Chondrocyte (in vitro differentiated cells): ENCODE results near the gene TIMM17B. TPM values are rescaled to one million over a fixed set of nuclear protein-coding genes. Genes with fewer than 3 reads are reported as not detected.
"Not testable (repeated sequence)": the region's sequence is repeated elsewhere in the genome, so short reads cannot be mapped to it uniquely, and the experiment has no call there.

ENCODE experiments used
- DNase-seq: peaks from one replicate; pipeline ENCODE4 v3.0.0; 2021; ENCODE audit warnings: mixed read lengths, low spot score
- H3K27ac Mint-ChIP-seq: one replicate; pipeline ENCODE4 v1.8.0; 2021; ENCODE audit warnings: mild to moderate bottlenecking, moderate library complexity, mixed read lengths; ENCODE audit not compliant: unreplicated experiment
- H3K27me3 Mint-ChIP-seq: 2 replicates; pipeline ENCODE4 v1.8.0; 2021; ENCODE audit warnings: low read depth, mixed read lengths
- H3K36me3 Mint-ChIP-seq: 2 replicates; pipeline ENCODE4 v1.8.0; 2021; ENCODE audit warnings: low read depth, mixed read lengths
- H3K4me1 Mint-ChIP-seq: 2 replicates; pipeline ENCODE4 v1.8.0; 2021; ENCODE audit warnings: low read depth, mild to moderate bottlenecking, mixed read lengths
- H3K4me3 Mint-ChIP-seq: one replicate; pipeline ENCODE4 v1.8.0; 2021; ENCODE audit warnings: mild to moderate bottlenecking, moderate library complexity, mixed read lengths; ENCODE audit not compliant: unreplicated experiment
- H3K9me3 Mint-ChIP-seq: 2 replicates; pipeline ENCODE4 v1.8.0; 2021; ENCODE audit warnings: low read depth, mixed read lengths
- total RNA-seq: library from RNA; stranded (reverse); gene quantifications from 3 replicates; pipeline ENCODE4 v1.2.1, GENCODE V29; 2021
- TF ChIP-seq, protein P1 (sequence below): fragments of 200-600 bp; sonication (generic); IDR thresholded peaks from 2 replicates; pipeline ENCODE4 v1.5.0; 2021; ENCODE audit warnings: antibody characterized with exemption, mild to moderate bottlenecking, moderate library complexity

TIMM17B gene
- total RNA-seq, 1 donor from 2014 or later: 38.0 TPM

DNA sequence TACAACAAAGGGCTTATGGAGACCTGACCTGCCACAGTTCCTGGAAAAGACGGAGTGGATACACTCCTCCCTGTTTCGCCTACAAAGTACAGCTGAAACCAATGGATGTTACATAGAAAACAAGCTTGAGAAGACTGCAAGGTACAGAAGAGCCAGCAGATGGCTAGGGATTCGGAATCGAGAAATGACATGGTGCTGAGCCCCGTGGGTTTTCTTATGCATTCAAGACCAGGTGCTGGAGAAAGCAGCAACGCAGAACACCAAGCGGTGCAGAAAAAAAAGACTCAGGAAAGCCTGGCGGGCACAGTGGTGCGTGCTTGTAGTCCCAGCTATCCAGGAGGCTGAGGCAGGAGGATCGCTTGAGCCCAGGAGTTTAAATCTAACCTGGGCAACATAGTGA, 13.8 kb downstream of the TIMM17B start:
- TF ChIP-seq, protein P1, sequence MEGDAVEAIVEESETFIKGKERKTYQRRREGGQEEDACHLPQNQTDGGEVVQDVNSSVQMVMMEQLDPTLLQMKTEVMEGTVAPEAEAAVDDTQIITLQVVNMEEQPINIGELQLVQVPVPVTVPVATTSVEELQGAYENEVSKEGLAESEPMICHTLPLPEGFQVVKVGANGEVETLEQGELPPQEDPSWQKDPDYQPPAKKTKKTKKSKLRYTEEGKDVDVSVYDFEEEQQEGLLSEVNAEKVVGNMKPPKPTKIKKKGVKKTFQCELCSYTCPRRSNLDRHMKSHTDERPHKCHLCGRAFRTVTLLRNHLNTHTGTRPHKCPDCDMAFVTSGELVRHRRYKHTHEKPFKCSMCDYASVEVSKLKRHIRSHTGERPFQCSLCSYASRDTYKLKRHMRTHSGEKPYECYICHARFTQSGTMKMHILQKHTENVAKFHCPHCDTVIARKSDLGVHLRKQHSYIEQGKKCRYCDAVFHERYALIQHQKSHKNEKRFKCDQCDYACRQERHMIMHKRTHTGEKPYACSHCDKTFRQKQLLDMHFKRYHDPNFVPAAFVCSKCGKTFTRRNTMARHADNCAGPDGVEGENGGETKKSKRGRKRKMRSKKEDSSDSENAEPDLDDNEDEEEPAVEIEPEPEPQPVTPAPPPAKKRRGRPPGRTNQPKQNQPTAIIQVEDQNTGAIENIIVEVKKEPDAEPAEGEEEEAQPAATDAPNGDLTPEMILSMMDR: no peak
- no peaks in the 10 kb centered on the region for H3K4me1 Mint-ChIP-seq
- DNase-seq: peak; percentile 29
- no peak overlapping the region for H3K4me3 Mint-ChIP-seq
- H3K9me3 Mint-ChIP-seq: peaks cover 2% of the 10 kb centered on the region
- no peaks in the 10 kb centered on the region for H3K27me3 Mint-ChIP-seq
- H3K36me3 Mint-ChIP-seq: no peaks in the 10 kb centered on the region
- H3K27ac Mint-ChIP-seq: no peak overlapping the region

DNA sequence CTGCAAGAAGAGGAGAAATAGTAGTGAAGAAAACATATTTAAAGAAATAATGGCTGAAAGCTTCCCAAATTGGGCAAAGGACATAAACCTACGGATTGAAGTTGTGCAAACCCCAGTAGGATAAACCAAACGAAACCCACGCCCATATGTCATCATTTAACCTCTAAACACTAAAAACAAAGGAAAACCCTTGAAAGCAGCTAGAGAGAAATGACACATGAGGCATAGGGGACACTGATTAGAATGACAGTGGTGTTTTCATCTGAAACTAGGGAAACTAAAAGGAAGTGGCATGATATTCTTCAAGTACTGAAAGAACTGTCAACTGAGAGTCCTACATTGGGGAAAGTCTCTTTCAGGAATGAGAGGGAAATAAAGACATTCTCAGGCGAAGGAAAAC, 20.6 kb downstream of the TIMM17B start:
- not testable (repeated sequence) for H3K4me3 Mint-ChIP-seq, DNase-seq, H3K27me3 Mint-ChIP-seq, H3K27ac Mint-ChIP-seq, H3K4me1 Mint-ChIP-seq, H3K36me3 Mint-ChIP-seq
- H3K9me3 Mint-ChIP-seq: peaks cover 14% of the 10 kb centered on the region

DNA sequence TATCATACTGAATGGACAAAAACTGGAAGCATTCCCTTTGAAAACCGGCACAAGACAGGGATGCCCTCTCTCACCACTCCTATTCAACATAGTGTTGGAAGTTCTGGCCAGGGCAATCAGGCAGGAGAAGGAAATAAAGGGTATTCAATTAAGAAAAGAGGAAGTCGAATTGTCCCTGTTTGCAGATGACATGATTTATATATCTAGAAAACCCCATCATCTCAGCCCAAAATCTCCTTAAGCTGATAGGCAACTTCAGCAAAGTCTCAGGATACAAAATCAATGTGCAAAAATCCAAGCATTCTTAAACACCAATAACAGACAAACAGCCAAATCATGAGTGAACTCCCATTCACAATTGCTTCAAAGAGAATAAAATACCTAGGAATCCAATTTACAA, 25.6 kb downstream of the TIMM17B start:
- not testable (repeated sequence) for H3K36me3 Mint-ChIP-seq, H3K4me3 Mint-ChIP-seq, H3K27me3 Mint-ChIP-seq, DNase-seq, H3K4me1 Mint-ChIP-seq, H3K27ac Mint-ChIP-seq
- H3K9me3 Mint-ChIP-seq: peaks cover 18% of the 10 kb centered on the region

DNA sequence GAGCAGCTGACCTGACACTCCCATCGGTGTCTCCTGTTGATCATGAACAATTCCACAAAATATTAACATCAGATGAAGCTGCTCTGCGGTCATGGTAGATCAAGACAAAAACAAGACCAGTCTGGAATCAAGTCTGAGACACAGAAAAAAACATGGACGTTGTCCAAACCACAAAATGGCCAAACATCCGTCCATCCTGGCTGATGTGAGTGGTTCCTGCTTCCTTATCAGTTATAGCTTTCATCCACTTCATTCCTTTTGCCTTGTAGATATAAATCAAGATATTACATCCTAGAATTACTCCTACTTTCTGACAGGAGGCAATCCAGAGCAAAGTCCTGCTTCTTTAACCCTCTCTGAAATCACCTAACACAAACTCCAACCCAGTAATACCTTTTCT, 33.4 kb downstream of the TIMM17B start:
- no peaks in the 10 kb centered on the region for H3K27me3 Mint-ChIP-seq
- H3K4me3 Mint-ChIP-seq: no peak overlapping the region
- peaks cover 19% of the 10 kb centered on the region for H3K9me3 Mint-ChIP-seq
- no peak overlapping the region for H3K27ac Mint-ChIP-seq
- TF ChIP-seq, protein P1: no peak
- no peak for DNase-seq
- H3K4me1 Mint-ChIP-seq: peaks cover 11% of the 10 kb centered on the region
- no peaks in the 10 kb centered on the region for H3K36me3 Mint-ChIP-seq

DNA sequence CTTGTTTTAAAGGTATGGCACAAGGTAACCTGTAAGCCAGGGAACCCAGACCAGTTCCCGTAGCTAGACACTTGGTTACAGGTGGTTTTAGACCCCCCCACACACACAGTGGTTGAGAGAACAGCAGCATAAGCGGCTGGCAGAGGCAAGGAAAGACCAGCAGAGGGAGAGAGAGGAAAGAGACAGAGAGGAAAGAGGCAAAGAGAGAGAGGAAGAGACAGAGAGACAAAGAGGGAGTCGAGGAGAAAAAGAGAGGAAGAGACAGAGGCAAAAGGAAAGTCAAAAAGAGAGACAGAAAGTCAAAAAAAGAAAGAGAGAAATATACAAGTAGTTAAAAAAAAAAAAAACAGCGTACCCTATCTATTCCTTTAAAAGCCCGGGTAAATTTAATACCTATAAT, 42.7 kb downstream of the TIMM17B start:
- Mint-ChIP-seq H3K27me3 (peaks cover 10% of the 10 kb centered on the region), H3K27ac (no peak overlapping the region), H3K4me3 (no peak overlapping the region), H3K36me3 (no peaks in the 10 kb centered on the region), H3K4me1 (no peaks in the 10 kb centered on the region), H3K9me3 (peaks cover 10% of the 10 kb centered on the region)
- TF ChIP-seq, protein P1: peak; percentile 59
- DNase-seq: no peak

DNA sequence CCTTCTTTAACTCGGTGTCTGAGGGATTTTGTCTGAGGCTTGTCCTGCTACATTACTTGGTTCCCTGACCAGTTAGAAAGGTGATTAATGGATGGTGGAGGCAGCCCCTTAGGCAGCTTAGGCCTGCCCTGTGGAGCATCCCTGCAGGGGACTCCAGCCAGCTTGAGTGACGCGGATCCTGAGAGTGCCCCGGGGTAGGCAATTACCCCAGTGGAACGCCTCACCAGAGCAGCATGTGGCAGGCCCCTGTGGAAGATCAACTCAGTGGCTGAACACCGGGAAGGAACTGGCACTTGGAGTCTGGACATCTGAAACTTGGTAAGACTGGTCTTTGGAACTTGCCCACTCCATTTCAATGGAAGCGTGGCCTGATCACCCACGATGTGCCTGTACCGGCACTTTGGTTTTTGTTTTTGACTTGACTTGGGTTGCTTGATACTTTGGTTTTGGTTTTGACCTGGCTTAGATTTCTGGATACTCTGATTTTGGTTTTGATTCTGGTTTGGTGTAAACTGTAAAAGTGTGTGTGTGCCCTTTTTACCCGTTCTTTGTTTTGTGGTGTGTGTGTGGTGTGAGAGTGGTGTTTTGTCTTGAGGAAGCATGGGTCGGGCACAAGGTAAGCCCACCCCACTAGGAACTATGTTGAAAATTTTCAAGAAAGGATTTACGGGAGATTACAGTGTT, 43.3 kb downstream of the TIMM17B start:
- H3K9me3 Mint-ChIP-seq: peaks cover 10% of the 10 kb centered on the region
- not testable (repeated sequence) for DNase-seq, H3K36me3 Mint-ChIP-seq, H3K27ac Mint-ChIP-seq, H3K4me3 Mint-ChIP-seq, H3K27me3 Mint-ChIP-seq, H3K4me1 Mint-ChIP-seq

DNA sequence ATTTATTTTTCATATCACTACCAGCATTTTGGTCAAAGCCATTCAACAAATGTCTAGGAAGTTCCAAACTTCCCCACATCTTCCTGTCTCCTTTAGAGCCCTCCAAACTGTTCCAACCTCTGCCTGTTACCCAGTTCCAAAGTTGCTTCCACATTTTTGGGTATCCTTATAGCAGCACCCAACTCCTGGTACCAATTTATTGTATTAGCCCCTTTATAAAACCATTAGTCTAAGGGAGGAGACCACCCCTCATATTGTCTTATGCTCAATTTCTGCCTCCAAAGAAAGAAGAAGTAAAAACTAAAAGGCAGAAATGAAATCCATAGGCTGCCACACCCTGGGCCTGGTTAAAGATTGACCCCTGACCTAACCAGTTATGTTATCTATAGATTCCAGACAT, 44.1 kb downstream of the TIMM17B start:
- DNase-seq, H3K27me3 Mint-ChIP-seq, H3K4me3 Mint-ChIP-seq, H3K36me3 Mint-ChIP-seq, H3K27ac Mint-ChIP-seq, H3K4me1 Mint-ChIP-seq: not testable (repeated sequence)
- H3K9me3 Mint-ChIP-seq: peaks cover 10% of the 10 kb centered on the region
